Adrenal gland (tissue), 12 donors: ENCODE results near the gene GPC3. TPM values are rescaled to one million over a fixed set of nuclear protein-coding genes. Genes with fewer than 3 reads are reported as not detected.
"Not testable (repeated sequence)": the region's sequence is repeated elsewhere in the genome, so short reads cannot be mapped to it uniquely, and the experiment has no call there.

Source experiments
- DNase-seq, 7 donors: peaks; one replicate each; pipeline ENCODE4 v3.0.0-alpha.2; 2019 to 2020
- H3K27ac ChIP-seq, 5 donors: fragments of 200-600 bp; sonication (generic) in 4 of 5; 1 replicate in 3 of 5; 2 replicates in 2 of 5; pipeline versions ENCODE4 v1.5.1 to v1.8.0; 2016 to 2020; ENCODE audit warnings: mild to moderate bottlenecking in 1 of 5
- H3K27me3 ChIP-seq: fragments of 200-600 bp; 2 replicates; pipeline ENCODE4 v1.8.0; 2021
- H3K36me3 ChIP-seq, 2 donors: fragments of 200-600 bp; replicated peaks in 1 of 2; 1 replicate in 1 of 2; 2 replicates in 1 of 2; pipeline versions ENCODE4 v1.5.1 to v1.8.0; 2018 to 2022
- H3K4me1 ChIP-seq, 2 donors: fragments of 200-600 bp; replicated peaks in 1 of 2; 1 replicate in 1 of 2; 2 replicates in 1 of 2; pipeline versions ENCODE4 v1.5.1 to v1.8.0; 2018 to 2021
- H3K4me3 ChIP-seq, 4 donors: fragments of 200-600 bp; sonication (generic) in 3 of 4; one replicate each; pipeline ENCODE4 v1.5.1; 2016 to 2018
- H3K9me3 ChIP-seq, 3 donors: fragments of 200-600 bp; sonication (generic) in 1 of 3; replicated peaks in 1 of 3; 1 replicate in 2 of 3; 2 replicates in 1 of 3; pipeline versions ENCODE4 v1.5.1 to v1.8.0; 2016 to 2021
- CTCF ChIP-seq, 6 experiments: fragments of 450-650 bp in 4 of 6; fragments of 200-600 bp in 2 of 6; sonication (generic) in 1 of 6; IDR thresholded peaks; 1 replicate in 5 of 6; 2 replicates in 1 of 6; pipeline versions ENCODE4 v1.5.1 to v1.8.0; 2016 to 2021; ENCODE audit warnings: antibody characterized with exemption in 6 of 6, mild to moderate bottlenecking in 2 of 6, moderate library complexity in 1 of 6
- POLR2A ChIP-seq, 2 donors: fragments of 450-650 bp; IDR thresholded peaks; one replicate each; pipeline ENCODE4 v1.6.1; 2017; ENCODE audit warnings: antibody characterized with exemption in 2 of 2, mild to moderate bottlenecking in 2 of 2, moderate library complexity in 1 of 2
- whole genome bisulfite sequencing, 4 donors: extraction: QIAGEN DNeasy Blood & Tissue Kit in 2 of 4; methylation state at CpG; one replicate each; pipeline versions ENCODE4 v1.1.5 to v1.1.7; 2013 to 2017; 5-methylcytosine and 5-hydroxymethylcytosine counted together
- intact Hi-C, 2 donors: fragments of 100-400 bp; cut with DNase I; formaldehyde crosslinking; loops; one replicate each; pipeline versions ENCODE4 v1.14.1 to v1.15.0; 2022 to 2023
- polyA plus RNA-seq, 3 donors: library from polyadenylated mRNA; stranded (reverse); fragments of 200-250 nt in 2 of 3; fragments of 350-450 nt in 1 of 3; fragmentation: Illumina TruSeq in 1 of 3; extraction: RNeasy Lipid Tissue Mini Kit (QIAGEN cat#74804) in 1 of 3; gene quantifications; one replicate each; pipeline ENCODE4 v1.2.3, GENCODE V29; 2013 to 2014
- total RNA-seq, 9 donors: library from RNA; depleted of rRNA in 4 of 9; stranded (reverse); fragments of >200 nt in 4 of 9; fragments of 120-200 nt in 1 of 9; fragmentation: NEBNext Ultra II Directional in 1 of 9; extraction: Animal tissue kit (Norgen Biotek cat#: 25700) in 1 of 9; gene quantifications; one replicate each; pipeline versions ENCODE4 v1.1.0 to v1.2.4, GENCODE V29; 2013 to 2023
- donor health status: healthy with polysubstance abuse.
- donor health status: Bipolar disorder and iron deficiency.
- donor health status: DM: yes; HTN: yes; CAD: no.
- donor health status: DM: no; HTN: no; CAD: no.
- donor health status: DM: no; HTN: no; CAD: no.
- donor health status: DM: yes; HTN: yes; CAD: no.

GPC3 gene
- total and polyA plus RNA-seq, 12 donors, result 3.5 to 56.7 (median 20.9) TPM

GRCh38 chrX:134019567-134020206 lies 34.3 kb upstream of the GPC3 start:
- no peaks in the 10 kb centered on the region for H3K36me3 ChIP-seq
- peaks cover 8% of the 10 kb centered on the region for H3K27me3 ChIP-seq
- no peaks in the 10 kb centered on the region for H3K4me1 ChIP-seq
- H3K4me3 ChIP-seq, result no peak overlapping the region
- intact Hi-C loops, result no loop called here
- no peak overlapping the region for H3K27ac ChIP-seq
- no peak for TF ChIP-seq POLR2A (IDR thresholded peaks at IDR 0.05)
- no peak for TF ChIP-seq CTCF (IDR thresholded peaks at IDR 0.05)
- WGBS, 4 donors, result 59 to 63% (median 61%) methylated on average over 4 of the region's 4 CpGs
- DNase-seq, result no peak
- H3K9me3 ChIP-seq, result no peaks in the 10 kb centered on the region

GRCh38 chrX:134016309-134016708 lies 30.9 kb upstream of the GPC3 start:
- WGBS, 4 donors, result 67 to 94% (median 71%) methylated on average over 1 of the region's 1 CpG
- DNase-seq, H3K27me3 ChIP-seq, H3K4me1 ChIP-seq, H3K27ac ChIP-seq, H3K9me3 ChIP-seq, H3K4me3 ChIP-seq, H3K36me3 ChIP-seq, intact Hi-C loops: not testable (repeated sequence)

- intact Hi-C loops, H3K4me1 ChIP-seq, H3K27me3 ChIP-seq, H3K27ac ChIP-seq, DNase-seq, H3K9me3 ChIP-seq, H3K36me3 ChIP-seq, H3K4me3 ChIP-seq: not testable (repeated sequence)
- 83 to 90% (median 83%) methylated on average over 1 to 2 of the region's 3 CpGs; no CpG with 5 or more reads in 1 of the 4 donors for WGBS, 4 donors
Observed at GRCh38 chrX:134015510-134015909, 30.1 kb upstream of the GPC3 start.

GRCh38 chrX:134013524-134013923 lies 28.1 kb upstream of the GPC3 start:
- H3K9me3 ChIP-seq, result no peaks in the 10 kb centered on the region
- H3K4me1 ChIP-seq, result no peaks in the 10 kb centered on the region
- H3K36me3 ChIP-seq, result no peaks in the 10 kb centered on the region
- H3K27ac ChIP-seq, result no peak overlapping the region
- no peak for DNase-seq
- intact Hi-C loops, result no loop called here
- no peaks in the 10 kb centered on the region for H3K27me3 ChIP-seq
- TF ChIP-seq CTCF (IDR thresholded peaks at IDR 0.05) (no peak), POLR2A (IDR thresholded peaks at IDR 0.05) (no peak)
- no peak overlapping the region for H3K4me3 ChIP-seq
- WGBS, 4 donors, result 70 to 94% (median 80%) methylated on average over 3 to 4 of the region's 4 CpGs

GRCh38 chrX:134013092-134013497 lies 27.7 kb upstream of the GPC3 start:
- no peaks in the 10 kb centered on the region for H3K9me3 ChIP-seq
- no peak overlapping the region for H3K27ac ChIP-seq
- H3K4me1 ChIP-seq, result no peaks in the 10 kb centered on the region
- H3K36me3 ChIP-seq, result no peaks in the 10 kb centered on the region
- H3K4me3 ChIP-seq, result no peak overlapping the region
- no peak for DNase-seq
- TF ChIP-seq POLR2A (IDR thresholded peaks at IDR 0.05) (no peak), CTCF (IDR thresholded peaks at IDR 0.05) (no peak)
- intact Hi-C loops, result no loop called here
- H3K27me3 ChIP-seq, result no peaks in the 10 kb centered on the region
- 9 to 47% (median 37%) methylated on average over 1 of the region's 1 CpG for WGBS, 4 donors
